Transverse colon (tissue), 4 donors: ENCODE measurements around the gene PEF1. TPM values are rescaled to one million over a fixed set of nuclear protein-coding genes. Genes with fewer than 3 reads are reported as not detected.

Experiments used
- DNase-seq: peaks from one replicate; pipeline ENCODE4 v3.0.0-alpha.2; 2019
- H3K27ac ChIP-seq, 4 donors: fragments of 200-600 bp; sonication (generic); 2 replicates each; pipeline ENCODE4 v1.5.1; 2016 to 2018; ENCODE audit warnings: inconsistent platforms in 4 of 4
- H3K27me3 ChIP-seq: fragments of 200-600 bp; sonication (generic); 2 replicates; pipeline ENCODE4 v1.5.1; 2017; ENCODE audit warnings: inconsistent platforms
- H3K36me3 ChIP-seq, 4 donors: fragments of 200-600 bp; sonication (generic); 2 replicates each; pipeline ENCODE4 v1.5.1; 2017 to 2019; ENCODE audit warnings: inconsistent platforms in 4 of 4
- H3K4me1 ChIP-seq, 4 donors: fragments of 200-600 bp; sonication (generic); 2 replicates each; pipeline ENCODE4 v1.5.1; 2017 to 2020; ENCODE audit warnings: inconsistent platforms in 4 of 4
- H3K4me3 ChIP-seq, 4 donors: fragments of 200-600 bp; sonication (generic); 1 replicate in 1 of 4; 2 replicates in 3 of 4; pipeline versions ENCODE4 v1.5.1 to v1.6.1; 2017 to 2019; ENCODE audit warnings: inconsistent platforms in 4 of 4
- H3K9me3 ChIP-seq, 2 donors: fragments of 200-600 bp; sonication (generic); 2 replicates each; pipeline ENCODE4 v1.5.1; 2017 to 2019; ENCODE audit warnings: inconsistent platforms in 2 of 2
- EP300 ChIP-seq: sonication (generic); formaldehyde crosslinking; IDR thresholded peaks from one replicate; pipeline ENCODE4 v1.6.1; 2017; ENCODE audit warnings: antibody characterized with exemption, low read depth
- POLR2A ChIP-seq: fragments of 450-650 bp; IDR thresholded peaks from one replicate; pipeline ENCODE4 v1.6.1; 2016; ENCODE audit warnings: antibody characterized with exemption, mild to moderate bottlenecking, moderate library complexity
- POLR2AphosphoS5 ChIP-seq, 3 donors: sonication (generic); formaldehyde crosslinking; IDR thresholded peaks; one replicate each; pipeline ENCODE4 v1.6.1; 2016; ENCODE audit warnings: antibody characterized with exemption in 3 of 3
- WGBS, 2 donors: methylation state at CpG; one replicate each; pipeline ENCODE4 v1.1.5; 2018; ENCODE audit warnings: low coverage in 1 of 2; 5-methylcytosine and 5-hydroxymethylcytosine counted together
- in situ Hi-C, 4 donors: fragments of 200-750 bp; cut with MboI; loops; one replicate each; pipeline versions ENCODE4 v1.15.0 to v1.15.1; 2017; ENCODE audit warnings: low sequenced_read_pairs in 3 of 4, low pct_ligation_motif_present in 1 of 4, low pct_unique_long_range_greater_than_20kb in 1 of 4
- intact Hi-C: fragments of 100-400 bp; cut with DNase I; formaldehyde crosslinking; loops from one replicate; pipeline ENCODE4 v1.15.1; 2023; ENCODE audit warnings: low total_unique reads
- total RNA-seq, 4 donors: library from RNA; depleted of rRNA; stranded (reverse); fragments of >200 nt; gene quantifications; one replicate each; pipeline ENCODE4 v1.1.0, GENCODE V29; 2016
- TF ChIP-seq, protein P1 (sequence below), 5 experiments: fragments of 200-600 bp in 3 of 5; fragments of 450-650 bp in 2 of 5; sonication (generic) in 3 of 5; IDR thresholded peaks; 1 replicate in 2 of 5; 2 replicates in 3 of 5; pipeline ENCODE4 v1.5.1; 2016 to 2017; ENCODE audit warnings: antibody characterized with exemption in 5 of 5, inconsistent platforms in 3 of 5, mild to moderate bottlenecking in 2 of 5, moderate library complexity in 1 of 5

PEF1 gene
- total RNA-seq, 4 donors from 2014 or later = 12.3 to 61.7 (median 49.9) TPM

DNA sequence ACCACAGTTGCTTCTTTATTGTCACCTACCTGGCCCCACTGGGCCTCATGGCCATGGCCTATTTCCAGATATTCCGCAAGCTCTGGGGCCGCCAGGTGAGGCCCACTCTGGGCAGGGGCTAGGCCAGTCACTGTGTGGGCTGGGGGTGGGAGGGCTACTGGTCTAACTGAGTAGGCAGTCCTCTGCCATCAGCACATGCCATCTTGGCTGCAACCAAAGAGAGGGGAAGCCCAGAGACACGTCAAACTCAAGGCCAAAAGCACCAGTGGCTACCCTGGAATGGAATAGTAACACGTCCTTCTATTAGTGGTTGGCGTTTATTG lies 23.2 kb downstream of the PEF1 start:
- in situ Hi-C loops (no loop called here), intact Hi-C loops (no loop called here)
- Histone ChIP-seq H3K36me3 (no peaks in the 10 kb centered on the region), H3K9me3 (no peaks in the 10 kb centered on the region), H3K27me3 (peaks cover 20% of the 10 kb centered on the region), H3K4me3 (no peak overlapping the region), H3K4me1 (peaks cover 4 to 13% (median 10%) of the 10 kb centered on the region in 4 donors), H3K27ac (no peak overlapping the region)
- TF ChIP-seq POLR2AphosphoS5 (IDR thresholded peaks at IDR 0.05) (no peak), EP300 (no peak), POLR2A (no peak)
- TF ChIP-seq, protein P1, sequence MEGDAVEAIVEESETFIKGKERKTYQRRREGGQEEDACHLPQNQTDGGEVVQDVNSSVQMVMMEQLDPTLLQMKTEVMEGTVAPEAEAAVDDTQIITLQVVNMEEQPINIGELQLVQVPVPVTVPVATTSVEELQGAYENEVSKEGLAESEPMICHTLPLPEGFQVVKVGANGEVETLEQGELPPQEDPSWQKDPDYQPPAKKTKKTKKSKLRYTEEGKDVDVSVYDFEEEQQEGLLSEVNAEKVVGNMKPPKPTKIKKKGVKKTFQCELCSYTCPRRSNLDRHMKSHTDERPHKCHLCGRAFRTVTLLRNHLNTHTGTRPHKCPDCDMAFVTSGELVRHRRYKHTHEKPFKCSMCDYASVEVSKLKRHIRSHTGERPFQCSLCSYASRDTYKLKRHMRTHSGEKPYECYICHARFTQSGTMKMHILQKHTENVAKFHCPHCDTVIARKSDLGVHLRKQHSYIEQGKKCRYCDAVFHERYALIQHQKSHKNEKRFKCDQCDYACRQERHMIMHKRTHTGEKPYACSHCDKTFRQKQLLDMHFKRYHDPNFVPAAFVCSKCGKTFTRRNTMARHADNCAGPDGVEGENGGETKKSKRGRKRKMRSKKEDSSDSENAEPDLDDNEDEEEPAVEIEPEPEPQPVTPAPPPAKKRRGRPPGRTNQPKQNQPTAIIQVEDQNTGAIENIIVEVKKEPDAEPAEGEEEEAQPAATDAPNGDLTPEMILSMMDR (IDR thresholded peaks at IDR 0.05) = no peak
- DNase-seq = no peak
- 90% methylated on average over 5 of the region's 5 CpGs; no CpG with 5 or more reads in 1 of the 2 donors for WGBS, 2 donors

DNA sequence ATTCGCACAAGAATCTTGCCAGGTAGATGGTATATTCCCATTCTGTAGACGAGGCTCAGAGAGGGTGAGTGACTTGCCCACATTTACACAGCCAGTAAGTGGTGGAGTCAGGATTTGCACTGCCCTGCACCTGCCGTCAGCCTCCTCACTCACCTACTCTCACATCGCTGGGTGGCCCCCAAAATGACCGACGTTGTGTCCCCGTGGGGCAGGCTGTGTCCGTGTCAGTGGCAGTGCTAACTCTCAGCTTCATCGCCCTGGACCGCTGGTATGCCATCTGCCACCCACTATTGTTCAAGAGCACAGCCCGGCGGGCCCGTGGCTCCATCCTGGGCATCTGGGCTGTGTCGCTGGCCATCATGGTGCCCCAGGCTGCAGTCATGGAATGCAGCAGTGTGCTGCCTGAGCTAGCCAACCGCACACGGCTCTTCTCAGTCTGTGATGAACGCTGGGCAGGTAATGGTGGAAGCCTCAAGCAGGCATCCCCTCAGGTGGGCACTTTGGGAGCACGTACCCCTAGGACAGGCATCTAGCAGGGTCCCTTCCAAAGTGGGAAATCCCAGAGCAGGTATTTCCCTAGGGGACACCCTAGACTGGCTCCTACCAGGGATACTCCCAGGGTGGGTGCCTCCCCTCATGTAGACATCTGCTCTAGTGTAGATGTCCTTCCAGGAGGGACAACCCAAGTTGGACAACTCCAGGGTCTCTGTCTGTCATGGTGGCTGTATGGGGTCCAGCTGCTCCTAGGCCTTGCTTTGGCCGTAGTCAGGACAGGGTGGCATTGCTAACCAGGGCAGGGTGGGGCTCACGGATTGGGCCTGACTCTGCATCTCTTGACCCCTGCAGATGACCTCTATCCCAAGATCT lies 23.8 kb downstream of the PEF1 start:
- in situ Hi-C loops (no loop called here), intact Hi-C loops (no loop called here)
- H3K27ac ChIP-seq = no peak overlapping the region
- no peaks in the 10 kb centered on the region for H3K9me3 ChIP-seq
- DNase-seq = no peak
- no peaks in the 10 kb centered on the region for H3K36me3 ChIP-seq
- H3K4me1 ChIP-seq = peaks cover 4 to 13% (median 10%) of the 10 kb centered on the region in 4 donors
- H3K27me3 ChIP-seq = peaks cover 20% of the 10 kb centered on the region
- TF ChIP-seq POLR2A (no peak), POLR2AphosphoS5 (IDR thresholded peaks at IDR 0.05) (no peak), EP300 (no peak)
- TF ChIP-seq, protein P1 (IDR thresholded peaks at IDR 0.05) = no peak
- 80 to 93% methylated on average over 1 to 20 of the region's 20 CpGs for whole genome bisulfite sequencing, 2 donors
- no peak overlapping the region for H3K4me3 ChIP-seq

DNA sequence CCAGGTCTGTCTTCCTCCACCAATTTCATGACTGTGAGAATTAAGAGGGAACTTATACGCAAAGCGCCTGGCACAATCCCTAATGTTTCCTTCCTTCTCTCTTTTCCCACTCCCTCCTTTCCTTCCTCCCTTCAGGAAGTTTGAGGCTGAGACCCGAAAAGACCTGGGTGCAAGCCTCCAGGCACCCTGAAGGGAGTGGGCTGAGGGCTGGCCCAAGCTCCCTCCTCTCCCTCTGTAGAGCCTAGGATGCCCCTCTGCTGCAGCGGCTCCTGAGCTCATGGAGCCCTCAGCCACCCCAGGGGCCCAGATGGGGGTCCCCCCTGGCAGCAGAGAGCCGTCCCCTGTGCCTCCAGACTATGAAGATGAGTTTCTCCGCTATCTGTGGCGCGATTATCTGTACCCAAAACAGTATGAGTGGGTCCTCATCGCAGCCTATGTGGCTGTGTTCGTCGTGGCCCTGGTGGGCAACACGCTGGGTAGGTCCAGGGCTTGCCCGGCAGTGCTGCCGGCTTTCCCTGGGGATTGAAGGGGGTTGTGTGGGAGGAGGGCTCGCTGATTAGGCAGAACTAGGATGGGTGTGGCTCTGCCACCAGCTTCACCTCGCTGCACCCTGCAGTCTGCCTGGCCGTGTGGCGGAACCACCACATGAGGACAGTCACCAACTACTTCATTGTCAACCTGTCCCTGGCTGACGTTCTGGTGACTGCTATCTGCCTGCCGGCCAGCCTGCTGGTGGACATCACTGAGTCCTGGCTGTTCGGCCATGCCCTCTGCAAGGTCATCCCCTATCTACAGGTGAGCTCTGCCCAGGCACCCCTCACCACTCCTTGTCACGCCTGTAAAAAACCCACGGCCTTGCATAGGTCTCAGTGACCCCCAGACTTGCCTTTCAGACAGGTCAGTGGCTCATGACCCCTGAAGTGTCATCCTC lies 25.5 kb downstream of the PEF1 start:
- DNase-seq = no peak
- WGBS, 2 donors = 41 to 68% methylated on average over 4 to 22 of the region's 23 CpGs

More for the DNA sequence above, 25.5 kb downstream of the PEF1 start:
- Histone ChIP-seq H3K27ac (no peak overlapping the region), H3K36me3 (no peaks in the 10 kb centered on the region), H3K9me3 (no peaks in the 10 kb centered on the region), H3K27me3 (peaks cover 20% of the 10 kb centered on the region), H3K4me1 (peaks cover 4 to 13% (median 10%) of the 10 kb centered on the region in 4 donors), H3K4me3 (no peak overlapping the region)
- TF ChIP-seq POLR2AphosphoS5 (IDR thresholded peaks at IDR 0.05) (no peak), POLR2A (no peak), EP300 (no peak)
- TF ChIP-seq, protein P1 (IDR thresholded peaks at IDR 0.05) = no peak
- intact Hi-C loops = no loop called here
- in situ Hi-C loops = no loop called here
